Common myeloid progenitor, CD34-positive (primary cell): ENCODE data around the gene SLC12A3.

Source experiments
- CTCF ChIA-PET: fragments of 350-600 bp; sonication (Branson Sonifier 250); formaldehyde crosslinking; loops from one replicate; lab custom pipeline; 2021; ENCODE audit warnings: antibody characterized with exemption; lab: Charles Lee
- POLR2A ChIA-PET: fragments of 350-600 bp; sonication (Branson Sonifier 250); formaldehyde crosslinking; loops from one replicate; lab custom pipeline; 2021; ENCODE audit warnings: antibody characterized with exemption; lab: Charles Lee
- DNase-seq, 3 donors: peaks; one replicate each; pipeline versions ENCODE4 v3.0.0 to v3.0.0-alpha.2; 2013
- H3K27ac ChIP-seq, 2 experiments: 1 replicate in 1 of 2; 2 replicates in 1 of 2; pipeline ENCODE4 v1.7.0; 2013; ENCODE audit warnings: inconsistent platforms in 2 of 2, low read length in 2 of 2, mild to moderate bottlenecking in 2 of 2, low read depth in 1 of 2, moderate library complexity in 1 of 2; ENCODE audit not compliant: severe bottlenecking in 2 of 2, insufficient read depth in 1 of 2, poor library complexity in 1 of 2
- H3K27me3 ChIP-seq, 5 experiments: replicated peaks in 2 of 5; 1 replicate in 3 of 5; 2 replicates in 2 of 5; pipeline versions ENCODE4 v1.6.1 to v1.7.0; 2013; ENCODE audit warnings: low read length in 4 of 5, mild to moderate bottlenecking in 2 of 5, moderate library complexity in 2 of 5, inconsistent platforms in 1 of 5; ENCODE audit not compliant: insufficient read depth in 5 of 5, control insufficient read depth in 4 of 5
- H3K36me3 ChIP-seq, 4 experiments: 1 replicate in 2 of 4; 2 replicates in 2 of 4; pipeline versions ENCODE4 v1.6.1 to v1.7.0; 2013; ENCODE audit warnings: low read length in 3 of 4, control low read depth in 1 of 4, mild to moderate bottlenecking in 1 of 4; ENCODE audit not compliant: control insufficient read depth in 4 of 4, insufficient read depth in 4 of 4
- H3K4me1 ChIP-seq, 4 experiments: 1 replicate in 3 of 4; 2 replicates in 1 of 4; pipeline versions ENCODE4 v1.6.1 to v1.7.1; 2013; ENCODE audit warnings: low read length in 3 of 4, mild to moderate bottlenecking in 3 of 4, control low read depth in 1 of 4, inconsistent platforms in 1 of 4, moderate library complexity in 1 of 4; ENCODE audit not compliant: control insufficient read depth in 4 of 4, insufficient read depth in 4 of 4; ENCODE audit errors: control extremely low read depth in 1 of 4
- H3K4me3 ChIP-seq, 7 experiments: 1 replicate in 4 of 7; 2 replicates in 3 of 7; pipeline versions ENCODE4 v1.5.1 to v1.7.0; 2013; ENCODE audit warnings: mild to moderate bottlenecking in 7 of 7, low read length in 6 of 7, moderate library complexity in 6 of 7, inconsistent platforms in 2 of 7, low read depth in 2 of 7, control low read depth in 1 of 7; ENCODE audit not compliant: insufficient read depth in 4 of 7, control insufficient read depth in 1 of 7; ENCODE audit errors: extremely low read depth in 1 of 7
- H3K9me3 ChIP-seq, 5 experiments: 1 replicate in 4 of 5; 2 replicates in 1 of 5; pipeline versions ENCODE4 v1.6.1 to v1.7.1; 2013; ENCODE audit warnings: low read length in 4 of 5, mild to moderate bottlenecking in 2 of 5, inconsistent platforms in 1 of 5, low read depth in 1 of 5, moderate library complexity in 1 of 5; ENCODE audit not compliant: control insufficient read depth in 4 of 5, insufficient read depth in 2 of 5; ENCODE audit errors: control extremely low read depth in 1 of 5
- WGBS: methylation state at CpG from one replicate; pipeline ENCODE4 v1.1.5; 2013; ENCODE audit not compliant: insufficient coverage; 5-methylcytosine and 5-hydroxymethylcytosine counted together

SLC12A3 gene

DNA sequence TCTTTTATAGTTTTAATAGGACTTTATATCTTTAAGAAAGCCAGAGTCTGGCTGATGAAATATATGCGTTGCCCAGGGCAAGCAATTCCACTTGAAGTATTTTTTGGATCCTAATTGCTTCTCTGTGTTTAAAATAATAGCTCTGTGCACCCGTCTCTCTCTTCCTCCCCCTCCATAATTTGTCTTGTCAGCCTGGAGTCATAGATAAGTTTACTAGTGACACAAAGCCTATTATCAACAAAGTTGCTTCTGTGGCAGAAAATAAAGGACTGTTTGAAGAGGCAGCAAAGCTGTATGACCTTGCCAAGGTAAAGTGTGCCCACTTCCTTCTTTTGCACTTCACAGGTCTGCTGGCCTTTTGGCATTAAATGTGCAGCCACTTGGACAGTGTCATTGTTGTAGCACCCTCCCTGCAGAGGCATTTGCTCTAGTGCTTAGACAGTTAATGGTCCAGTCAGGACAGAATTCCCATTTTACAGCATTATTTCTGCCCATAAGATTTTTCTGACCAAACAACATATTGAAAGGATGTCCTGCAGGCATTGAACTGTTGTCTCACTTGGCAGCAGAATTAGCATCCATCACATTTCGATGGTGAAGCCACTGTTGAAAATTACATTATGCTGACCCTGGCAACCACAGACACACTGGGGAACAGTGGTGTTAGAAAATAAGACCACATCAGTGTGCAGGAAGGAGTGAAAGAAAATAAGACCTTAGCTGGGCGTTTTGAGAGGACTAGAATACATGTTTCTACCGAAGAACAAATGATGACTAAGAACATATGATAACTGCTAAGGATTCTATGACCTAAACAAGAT lies 28.4 kb upstream of the SLC12A3 start:
- H3K4me3 ChIP-seq = no peak overlapping the region
- H3K36me3 ChIP-seq = peaks cover 11 to 81% (median 67%) of the 10 kb centered on the region in 4 experiments
- 100% methylated on average over 2 of the region's 5 CpGs for WGBS
- CTCF ChIA-PET = interaction anchor here (0.9 to 3.2 kb wide), 5 partner anchors 12 to 30 kb away, joined by 3 to 9 read pairs (median 4); no protein-coding TSS in a partner anchor
- DNase-seq = no peak
- no peaks in the 10 kb centered on the region for H3K27me3 ChIP-seq
- H3K9me3 ChIP-seq = no peaks in the 10 kb centered on the region
- no peak overlapping the region for H3K27ac ChIP-seq
- POLR2A ChIA-PET = no interaction called here
- peaks cover 0 to 3% (median 0%) of the 10 kb centered on the region in 4 experiments for H3K4me1 ChIP-seq

DNA sequence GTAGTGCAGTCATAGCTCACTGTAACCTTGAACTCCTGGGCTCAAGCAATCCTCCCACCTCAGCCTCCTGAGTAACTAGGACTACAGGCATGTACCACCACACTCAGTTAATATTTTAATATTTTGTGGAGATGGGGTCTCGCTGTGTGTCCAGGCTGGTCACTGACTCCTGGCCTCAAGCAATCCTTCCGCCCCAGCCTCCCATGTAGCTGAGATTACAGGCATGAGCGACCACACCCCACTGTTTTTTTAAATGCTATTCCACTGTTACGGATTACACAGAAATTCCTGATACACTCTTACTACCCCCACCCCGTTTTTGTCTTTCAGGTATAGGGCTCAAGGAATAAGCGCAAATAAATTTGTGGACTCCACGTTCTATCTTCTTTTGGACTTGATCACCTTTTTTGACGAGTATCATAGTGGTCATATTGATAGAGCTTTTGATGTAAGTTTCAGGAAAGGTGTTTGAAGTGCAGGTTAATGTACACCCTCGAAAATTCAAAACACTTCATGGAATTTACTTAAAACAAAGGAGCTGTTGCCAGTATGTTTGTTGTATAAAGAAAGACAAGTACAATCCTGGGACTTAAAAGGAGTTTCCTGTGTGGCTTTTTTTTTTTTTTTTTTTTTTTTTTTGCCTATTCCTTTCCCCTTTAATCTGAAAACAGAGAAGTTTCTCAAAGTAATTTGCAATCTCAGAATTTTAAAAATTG lies 26.2 kb upstream of the SLC12A3 start:
- H3K27ac ChIP-seq = no peak overlapping the region
- no peaks in the 10 kb centered on the region for H3K4me1 ChIP-seq
- ChIA-PET CTCF (interaction anchor here (0.9 to 3.2 kb wide), 5 partner anchors 12 to 1374 kb away, joined by 3 to 9 read pairs (median 3); no protein-coding TSS in a partner anchor), POLR2A (interaction anchor here (0.6 kb wide), 1 partner anchor 454 kb away, joined by 4 read pairs; no protein-coding TSS in a partner anchor)
- no peak overlapping the region for H3K4me3 ChIP-seq
- H3K27me3 ChIP-seq = no peaks in the 10 kb centered on the region
- DNase-seq = no peak
- peaks cover 13 to 76% (median 67%) of the 10 kb centered on the region in 4 experiments for H3K36me3 ChIP-seq
- no peaks in the 10 kb centered on the region for H3K9me3 ChIP-seq
- 100% methylated on average over 3 of the region's 9 CpGs for WGBS

DNA sequence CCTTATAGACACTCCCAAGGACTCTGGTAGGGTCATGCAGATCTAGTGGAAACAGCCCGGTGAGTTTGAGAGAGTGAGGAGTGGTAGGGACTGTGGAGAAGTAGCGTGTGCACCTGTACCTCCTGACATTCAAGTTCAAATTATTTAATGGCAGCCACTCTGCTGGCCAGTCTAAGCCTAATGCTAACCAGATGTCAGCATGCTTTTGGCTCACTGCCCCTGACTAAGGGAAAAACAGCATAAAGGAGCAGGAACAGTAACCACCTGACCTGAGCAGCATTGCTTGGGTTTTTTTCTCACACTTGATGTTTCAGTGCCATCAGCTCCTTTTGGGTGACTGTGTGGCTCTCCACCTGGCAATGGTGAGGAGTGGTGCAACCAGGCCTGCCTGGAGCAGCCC lies 23.8 kb upstream of the SLC12A3 start:
- 100% methylated on average over 2 of the region's 2 CpGs for WGBS
- Histone ChIP-seq H3K27ac (no peak overlapping the region), H3K4me1 (no peaks in the 10 kb centered on the region), H3K4me3 (no peak overlapping the region), H3K9me3 (no peaks in the 10 kb centered on the region), H3K27me3 (no peaks in the 10 kb centered on the region), H3K36me3 (peaks cover 17 to 80% (median 62%) of the 10 kb centered on the region in 4 experiments)
- ChIA-PET POLR2A (no interaction called here), CTCF (interaction anchor here (2.0 kb wide), 1 partner anchor 12 kb away, joined by 6 read pairs; no protein-coding TSS in a partner anchor)
- DNase-seq = no peak

DNA sequence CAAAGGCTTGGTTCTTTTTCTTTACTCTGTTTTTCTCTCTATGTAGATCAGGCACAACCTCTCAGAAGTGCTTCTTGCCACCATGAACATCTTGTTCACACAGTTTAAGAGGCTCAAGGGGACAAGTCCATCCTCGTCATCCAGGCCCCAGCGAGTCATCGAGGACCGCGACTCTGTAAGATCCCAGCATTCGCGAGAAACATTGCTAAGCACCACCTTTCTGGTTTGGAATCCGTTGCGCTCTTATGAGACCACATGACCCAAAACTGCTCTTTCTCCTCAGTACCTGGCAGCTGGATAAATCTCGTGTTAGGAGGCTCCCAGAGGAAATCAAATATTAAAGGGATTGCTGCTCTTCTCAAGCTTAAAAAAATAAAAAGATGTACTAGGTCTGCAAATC lies 23.3 kb upstream of the SLC12A3 start:
- no peak overlapping the region for H3K4me3 ChIP-seq
- WGBS = 96% methylated on average over 9 of the region's 10 CpGs
- peaks cover 17 to 77% (median 58%) of the 10 kb centered on the region in 4 experiments for H3K36me3 ChIP-seq
- H3K9me3 ChIP-seq = no peaks in the 10 kb centered on the region
- no peaks in the 10 kb centered on the region for H3K4me1 ChIP-seq
- no peak for DNase-seq
- no peaks in the 10 kb centered on the region for H3K27me3 ChIP-seq
- ChIA-PET POLR2A (interaction anchor here (0.6 kb wide), 1 partner anchor 254 kb away, joined by 3 read pairs; no protein-coding TSS in a partner anchor), CTCF (interaction anchor here (2.0 kb wide), 1 partner anchor 11 kb away, joined by 6 read pairs; no protein-coding TSS in a partner anchor)
- no peak overlapping the region for H3K27ac ChIP-seq

DNA sequence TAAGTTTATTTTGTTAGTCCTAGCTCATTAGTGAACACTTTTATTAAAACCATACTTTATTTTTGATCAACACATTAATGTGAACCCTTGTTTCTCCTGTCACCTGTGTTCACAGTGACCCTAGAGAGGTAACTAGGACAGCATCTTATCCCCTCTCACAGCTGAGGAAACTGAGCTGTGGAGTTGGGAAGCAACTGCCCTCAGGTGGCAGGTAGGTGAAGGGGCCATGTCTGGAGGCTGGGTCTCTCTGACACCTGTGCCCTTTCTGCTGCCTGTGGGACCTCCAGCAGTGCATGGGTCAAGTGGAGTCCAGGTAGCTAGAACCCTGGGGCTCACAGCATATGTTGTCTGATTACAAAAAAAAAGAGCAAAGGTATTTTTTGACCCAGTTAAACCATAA lies 22.9 kb upstream of the SLC12A3 start:
- Histone ChIP-seq H3K4me1 (no peaks in the 10 kb centered on the region), H3K4me3 (no peak overlapping the region), H3K9me3 (no peaks in the 10 kb centered on the region), H3K27ac (no peak overlapping the region), H3K36me3 (peaks cover 17 to 72% (median 55%) of the 10 kb centered on the region in 4 experiments), H3K27me3 (no peaks in the 10 kb centered on the region)
- DNase-seq = no peak
- POLR2A ChIA-PET = interaction anchor here (0.6 kb wide), 1 partner anchor 253 kb away, joined by 3 read pairs; no protein-coding TSS in a partner anchor
- CTCF ChIA-PET = interaction anchor here (1.2 to 2.0 kb wide), 4 partner anchors 10 to 25 kb away, joined by 3 to 6 read pairs (median 4); no protein-coding TSS in a partner anchor

DNA sequence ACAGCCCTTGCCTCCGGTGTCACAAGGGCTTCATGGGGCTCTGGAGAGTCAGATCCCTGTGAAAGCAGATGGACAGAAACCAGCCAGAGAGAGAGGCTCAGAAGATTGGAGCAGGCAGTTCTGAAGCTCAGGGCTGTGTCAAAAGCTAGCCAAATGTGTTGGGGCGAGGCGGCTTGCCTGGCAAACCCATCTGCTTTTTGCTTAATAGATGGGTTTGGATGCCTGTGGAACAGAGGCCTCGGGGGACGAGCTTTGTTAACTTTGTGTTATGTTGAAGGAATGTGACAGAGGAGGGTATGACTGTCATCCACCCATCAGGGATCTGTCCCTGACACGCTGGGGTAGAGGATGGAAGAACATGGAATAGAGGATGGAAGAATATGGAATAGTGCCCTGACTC lies 21.0 kb upstream of the SLC12A3 start:
- ChIA-PET POLR2A (no interaction called here), CTCF (interaction anchor here (2.0 kb wide), 1 partner anchor 23 kb away, joined by 4 read pairs; no protein-coding TSS in a partner anchor)
- no peaks in the 10 kb centered on the region for H3K9me3 ChIP-seq
- H3K36me3 ChIP-seq = peaks cover 15 to 55% (median 42%) of the 10 kb centered on the region in 4 experiments
- WGBS = 100% methylated on average over 6 of the region's 6 CpGs
- DNase-seq = no peak
- peaks cover 4 to 18% (median 14%) of the 10 kb centered on the region in 4 experiments for H3K4me1 ChIP-seq
- no peak overlapping the region for H3K4me3 ChIP-seq
- H3K27ac ChIP-seq = no peak overlapping the region
- H3K27me3 ChIP-seq = no peaks in the 10 kb centered on the region
